HG02610 (cell line): ENCODE data around the gene PBLD.

Experiments
- ATAC-seq: cut with Tn5 transposase; IDR thresholded peaks from one replicate; pipeline ENCODE4 v1.9.1; 2021; ENCODE audit warnings: mild to moderate bottlenecking, moderate library complexity; ENCODE audit not compliant: unreplicated experiment

The PBLD gene

DNA sequence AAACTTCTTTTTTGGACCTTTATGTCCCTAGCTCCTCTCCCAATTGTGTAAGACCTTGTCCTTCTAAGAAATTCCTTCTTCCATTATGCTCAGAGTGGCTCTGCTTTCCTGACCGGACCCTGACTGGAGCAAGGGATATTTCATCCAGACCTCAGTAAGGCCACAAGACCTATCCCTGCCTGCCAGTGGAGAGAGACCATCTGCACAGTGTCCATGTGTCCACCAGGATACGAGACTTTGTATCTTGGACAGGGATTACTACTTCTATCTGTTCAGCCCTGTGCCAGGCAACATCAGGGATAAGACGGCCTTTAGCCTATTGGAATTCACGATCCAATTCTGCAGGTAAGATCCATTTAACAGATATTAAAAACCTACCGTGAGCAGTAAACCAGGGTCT lies 93.7 kb downstream of the PBLD start:
- ATAC-seq, result no peak

DNA sequence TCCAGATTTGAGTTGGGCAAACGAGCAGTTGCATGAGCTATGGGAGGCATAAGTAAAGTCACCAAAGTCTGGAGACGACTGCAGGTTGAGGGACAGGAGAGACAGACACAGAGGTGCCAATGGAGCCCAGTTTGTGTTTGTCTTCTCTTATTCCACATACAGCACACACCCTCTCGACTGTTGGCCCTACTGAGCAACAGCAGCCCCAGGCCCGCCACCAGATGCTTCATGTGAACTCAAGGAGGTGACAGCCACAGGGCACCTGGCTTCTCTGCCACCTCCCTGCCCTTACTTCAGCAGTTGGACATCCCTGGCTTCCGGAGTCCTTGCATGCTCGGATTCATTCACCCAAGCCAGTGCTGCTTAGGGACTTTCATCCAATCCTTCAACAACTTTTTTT lies 94.4 kb downstream of the PBLD start:
- no peak for ATAC-seq

DNA sequence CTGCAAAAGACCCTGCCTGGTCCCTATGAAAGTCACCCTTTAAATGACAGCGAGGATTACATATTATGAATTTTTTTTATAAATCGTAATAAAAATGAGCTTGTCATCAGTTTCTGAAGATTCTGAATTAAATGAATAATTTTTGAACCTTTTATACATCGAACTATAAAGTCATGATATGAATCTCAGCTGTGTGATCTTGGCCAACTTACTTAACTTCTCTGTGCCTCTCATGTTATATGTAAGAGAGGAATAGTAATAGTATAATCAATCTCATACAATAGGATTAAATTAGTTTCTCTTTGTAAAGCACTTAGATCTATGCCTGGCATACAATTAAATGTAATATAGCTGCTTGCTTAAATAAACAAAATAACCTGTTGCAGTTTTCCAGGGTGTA lies 95.6 kb downstream of the PBLD start:
- no peak for ATAC-seq

DNA sequence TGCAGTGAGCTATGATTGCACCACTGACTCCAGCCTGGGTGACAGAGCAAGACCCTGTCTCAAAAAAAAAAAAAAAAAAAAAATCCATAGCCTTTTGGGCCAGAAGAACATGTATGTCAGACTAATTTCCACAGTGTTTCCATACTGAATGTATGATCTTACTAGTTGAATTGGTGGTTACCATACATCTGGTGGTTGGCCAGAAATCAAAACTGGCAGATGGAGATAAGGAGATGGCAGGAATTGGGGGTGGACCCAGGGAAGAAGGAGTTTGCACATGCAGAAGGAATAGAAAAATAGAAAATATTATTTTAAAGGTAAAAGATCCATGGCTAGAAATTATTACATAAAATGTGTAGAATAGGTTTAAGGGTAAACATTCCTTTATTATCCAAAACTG lies 97.1 kb downstream of the PBLD start:
- no peak for ATAC-seq

DNA sequence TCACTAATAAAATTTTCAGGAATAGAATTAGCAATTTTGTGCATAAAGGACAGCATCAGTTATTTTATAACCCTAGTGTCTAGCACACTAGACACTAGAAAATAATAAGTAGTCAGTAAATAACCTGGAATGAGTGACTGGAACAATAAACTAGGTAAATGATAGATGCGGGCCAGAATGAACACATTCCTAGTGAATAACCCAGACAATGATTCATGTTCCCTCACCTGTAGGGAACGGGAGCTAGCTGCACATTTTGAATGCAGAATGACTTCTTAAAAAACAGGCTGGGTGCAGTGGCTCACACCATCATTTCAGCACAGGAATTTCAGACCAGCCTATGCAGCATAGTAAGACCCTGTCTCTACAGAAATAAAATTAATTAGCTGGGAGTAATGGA lies 97.6 kb downstream of the PBLD start:
- ATAC-seq, result no peak

DNA sequence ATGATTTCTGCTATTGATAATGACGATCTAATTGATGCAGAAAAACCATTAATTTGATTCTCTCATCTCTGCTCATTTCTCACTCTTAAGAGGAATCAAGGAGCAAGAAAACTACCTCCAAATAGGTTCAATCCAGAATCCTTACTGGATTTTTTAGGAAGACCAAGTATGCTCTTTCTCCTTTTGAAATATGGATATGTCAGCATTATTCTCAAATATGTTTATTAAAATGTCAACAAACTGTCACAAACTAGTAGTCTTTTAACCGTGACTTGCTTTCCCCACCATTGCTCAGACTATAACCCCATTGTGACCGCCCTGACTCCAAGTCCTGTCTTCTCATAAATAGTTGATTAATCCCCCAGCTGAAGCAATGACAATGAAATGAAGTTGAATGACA lies 99.7 kb downstream of the PBLD start:
- ATAC-seq, result no peak
